Nephron (organoid): ENCODE results near the gene SYNPO2.

ENCODE experiments used
- H3K27ac Mint-ChIP-seq, 3 experiments: 2 replicates each; pipeline ENCODE4 v1.8.0; 2020; ENCODE audit warnings: mixed read lengths in 3 of 3, mild to moderate bottlenecking in 2 of 3, moderate library complexity in 1 of 3
- H3K27me3 Mint-ChIP-seq: 2 replicates; pipeline ENCODE4 v1.8.0; 2021; ENCODE audit warnings: low read depth, mild to moderate bottlenecking, moderate library complexity, mixed read lengths
- H3K36me3 Mint-ChIP-seq: 2 replicates; pipeline ENCODE4 v1.8.0; 2020; ENCODE audit warnings: low read depth, mixed read lengths
- H3K4me1 Mint-ChIP-seq: 2 replicates; pipeline ENCODE4 v1.8.0; 2020; ENCODE audit warnings: mixed read lengths
- H3K4me3 Mint-ChIP-seq, 3 experiments: 2 replicates each; pipeline ENCODE4 v1.8.0; 2020; ENCODE audit warnings: mild to moderate bottlenecking in 3 of 3, mixed read lengths in 3 of 3, moderate library complexity in 2 of 3
- H3K9me3 Mint-ChIP-seq: 2 replicates; pipeline ENCODE4 v1.8.0; 2020; ENCODE audit warnings: mixed read lengths
- TF ChIP-seq, protein P1 (sequence below), 3 experiments: fragments of 200-600 bp; sonication (generic); IDR thresholded peaks; one replicate each; pipeline ENCODE4 v1.5.0; 2021; ENCODE audit warnings: antibody characterized with exemption in 3 of 3; ENCODE audit not compliant: unreplicated experiment in 3 of 3

SYNPO2 gene

DNA sequence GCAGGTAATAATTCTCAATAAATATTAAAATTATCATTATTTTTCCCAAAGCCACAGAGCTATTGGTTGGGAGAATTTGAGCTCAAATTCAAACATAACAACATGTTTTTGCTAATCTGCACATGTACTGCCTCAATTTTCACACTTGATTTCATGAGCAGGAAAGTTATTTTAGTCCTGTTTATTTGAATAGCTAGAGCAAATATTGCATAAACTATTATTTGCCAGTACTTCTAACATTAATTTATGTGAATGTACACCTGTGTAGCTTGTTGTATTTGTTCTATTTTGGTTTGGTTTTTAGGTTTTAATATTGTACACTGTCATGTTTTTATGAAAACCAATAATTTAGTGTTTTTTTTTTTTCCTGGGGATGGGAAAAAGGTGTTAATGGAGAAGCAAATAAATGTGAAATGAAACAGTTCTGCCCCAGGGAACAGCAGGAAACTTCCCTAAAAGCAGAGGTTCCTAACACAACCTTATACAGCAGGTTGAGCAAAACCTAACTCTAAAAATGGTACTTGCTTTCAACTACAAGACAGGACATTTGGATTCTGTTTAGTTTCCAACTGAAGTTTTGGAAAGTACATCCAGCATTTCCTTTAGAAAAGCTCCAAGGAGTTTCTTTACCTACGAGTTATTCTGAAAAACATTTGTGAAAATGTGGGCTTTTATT is 99.4 kb downstream of the SYNPO2 start:
- TF ChIP-seq, protein P1, sequence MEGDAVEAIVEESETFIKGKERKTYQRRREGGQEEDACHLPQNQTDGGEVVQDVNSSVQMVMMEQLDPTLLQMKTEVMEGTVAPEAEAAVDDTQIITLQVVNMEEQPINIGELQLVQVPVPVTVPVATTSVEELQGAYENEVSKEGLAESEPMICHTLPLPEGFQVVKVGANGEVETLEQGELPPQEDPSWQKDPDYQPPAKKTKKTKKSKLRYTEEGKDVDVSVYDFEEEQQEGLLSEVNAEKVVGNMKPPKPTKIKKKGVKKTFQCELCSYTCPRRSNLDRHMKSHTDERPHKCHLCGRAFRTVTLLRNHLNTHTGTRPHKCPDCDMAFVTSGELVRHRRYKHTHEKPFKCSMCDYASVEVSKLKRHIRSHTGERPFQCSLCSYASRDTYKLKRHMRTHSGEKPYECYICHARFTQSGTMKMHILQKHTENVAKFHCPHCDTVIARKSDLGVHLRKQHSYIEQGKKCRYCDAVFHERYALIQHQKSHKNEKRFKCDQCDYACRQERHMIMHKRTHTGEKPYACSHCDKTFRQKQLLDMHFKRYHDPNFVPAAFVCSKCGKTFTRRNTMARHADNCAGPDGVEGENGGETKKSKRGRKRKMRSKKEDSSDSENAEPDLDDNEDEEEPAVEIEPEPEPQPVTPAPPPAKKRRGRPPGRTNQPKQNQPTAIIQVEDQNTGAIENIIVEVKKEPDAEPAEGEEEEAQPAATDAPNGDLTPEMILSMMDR (IDR thresholded peaks at IDR 0.05; ENCODE audit: unreplicated experiment in 3 of 3): no peak
- Mint-ChIP-seq H3K27ac (no peak overlapping the region), H3K36me3 (no peaks in the 10 kb centered on the region), H3K27me3 (no peaks in the 10 kb centered on the region), H3K9me3 (no peaks in the 10 kb centered on the region), H3K4me3 (no peak overlapping the region), H3K4me1 (peaks cover 12% of the 10 kb centered on the region)

DNA sequence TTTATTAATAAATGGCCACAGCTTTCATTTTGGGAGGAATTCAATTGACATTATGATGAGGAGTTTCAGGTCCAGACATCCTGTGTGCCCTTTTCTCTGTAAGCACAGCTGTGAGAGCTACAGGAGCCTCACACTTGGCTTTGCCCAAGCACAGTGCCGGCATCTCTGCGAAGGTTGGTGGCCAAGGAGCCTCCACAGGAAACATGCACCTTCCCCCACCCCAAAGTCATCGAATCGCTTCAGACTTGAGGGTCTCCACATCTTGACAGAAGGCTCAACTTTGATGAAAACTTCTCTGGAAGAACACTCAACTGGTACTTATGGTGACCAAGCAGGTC is 100.0 kb downstream of the SYNPO2 start:
- Mint-ChIP-seq H3K4me3 (no peak overlapping the region), H3K27ac (no peak overlapping the region), H3K27me3 (no peaks in the 10 kb centered on the region), H3K9me3 (no peaks in the 10 kb centered on the region), H3K36me3 (no peaks in the 10 kb centered on the region), H3K4me1 (peaks cover 7% of the 10 kb centered on the region)
- TF ChIP-seq, protein P1 (IDR thresholded peaks at IDR 0.05; ENCODE audit: unreplicated experiment in 3 of 3): no peak

DNA sequence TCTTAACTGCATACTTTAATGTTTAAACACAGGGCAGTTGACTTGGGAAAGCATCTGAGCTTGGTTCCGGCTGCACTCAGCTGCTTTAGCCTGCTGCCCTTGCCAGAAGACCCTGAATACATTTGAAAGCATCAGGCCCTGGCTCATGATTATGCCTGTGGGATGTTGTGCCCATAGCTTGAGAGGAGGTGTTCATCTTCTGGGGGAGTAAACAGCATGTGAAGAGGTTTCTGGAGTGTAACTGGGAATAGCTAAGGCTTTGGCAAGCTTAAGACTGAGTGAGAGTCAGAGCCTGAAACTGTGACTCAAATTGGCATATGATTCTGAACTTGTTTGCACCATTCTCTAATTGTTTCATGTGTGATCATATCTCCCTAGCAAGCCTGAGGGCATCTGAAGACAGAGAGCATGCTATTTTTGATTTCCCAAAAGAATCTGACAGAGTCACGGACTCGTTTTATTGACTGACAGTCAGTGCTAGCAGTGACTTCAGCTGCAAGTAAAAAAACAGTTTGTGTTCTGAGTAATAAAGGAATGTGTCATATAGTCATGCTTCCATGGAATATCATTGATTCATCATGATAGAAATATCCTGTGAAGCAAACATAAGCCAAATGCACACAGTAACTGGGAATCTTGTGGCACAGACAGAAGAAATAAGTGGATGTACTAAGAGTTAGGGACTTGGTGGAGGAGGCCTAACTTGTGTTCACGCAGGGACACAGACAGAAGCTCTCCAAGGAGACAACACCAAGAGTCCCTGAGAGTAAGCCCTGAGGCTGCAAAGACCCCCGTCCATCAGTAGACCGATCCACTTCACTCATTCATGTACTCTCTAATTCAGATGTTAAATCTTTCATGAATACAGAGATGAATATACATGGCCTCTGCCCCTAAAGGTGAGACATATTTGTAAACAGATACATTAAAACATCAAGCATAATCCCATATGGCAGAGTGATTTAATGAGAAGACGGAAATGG is 100.7 kb downstream of the SYNPO2 start:
- H3K36me3 Mint-ChIP-seq: no peaks in the 10 kb centered on the region
- H3K4me1 Mint-ChIP-seq: peaks cover 9% of the 10 kb centered on the region

DNA sequence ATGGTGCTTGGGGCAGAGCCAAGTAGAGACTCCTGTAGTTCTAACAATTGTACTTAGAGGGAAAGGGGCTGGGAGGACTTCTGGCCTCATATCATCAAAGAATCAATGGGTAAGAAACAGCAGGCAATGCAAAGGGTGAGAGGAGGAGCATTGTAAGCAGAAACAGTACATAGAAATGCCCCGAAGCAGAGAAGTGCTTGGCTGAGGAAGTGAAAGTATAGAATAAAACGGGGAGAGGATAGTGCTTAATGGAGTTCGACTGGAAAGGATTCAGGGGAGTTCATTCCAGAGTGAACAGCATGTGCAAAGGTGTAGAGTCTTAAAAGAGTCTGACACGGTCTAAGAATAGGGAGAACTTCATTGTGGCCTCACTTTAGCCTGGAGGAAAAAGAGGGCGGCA is 103.0 kb downstream of the SYNPO2 start:
- no peaks in the 10 kb centered on the region for H3K27me3 Mint-ChIP-seq
- H3K36me3 Mint-ChIP-seq: no peaks in the 10 kb centered on the region
- H3K4me3 Mint-ChIP-seq: no peak overlapping the region
- no peaks in the 10 kb centered on the region for H3K9me3 Mint-ChIP-seq
- TF ChIP-seq, protein P1 (IDR thresholded peaks at IDR 0.05; ENCODE audit: unreplicated experiment in 3 of 3): no peak
- no peak overlapping the region for H3K27ac Mint-ChIP-seq
- H3K4me1 Mint-ChIP-seq: peaks cover 5% of the 10 kb centered on the region

More for the DNA sequence above, 100.7 kb downstream of the SYNPO2 start:
- Mint-ChIP-seq H3K27ac (no peak overlapping the region), H3K4me3 (no peak overlapping the region), H3K9me3 (no peaks in the 10 kb centered on the region), H3K27me3 (no peaks in the 10 kb centered on the region)
- TF ChIP-seq, protein P1 (IDR thresholded peaks at IDR 0.05; ENCODE audit: unreplicated experiment in 3 of 3): no peak

DNA sequence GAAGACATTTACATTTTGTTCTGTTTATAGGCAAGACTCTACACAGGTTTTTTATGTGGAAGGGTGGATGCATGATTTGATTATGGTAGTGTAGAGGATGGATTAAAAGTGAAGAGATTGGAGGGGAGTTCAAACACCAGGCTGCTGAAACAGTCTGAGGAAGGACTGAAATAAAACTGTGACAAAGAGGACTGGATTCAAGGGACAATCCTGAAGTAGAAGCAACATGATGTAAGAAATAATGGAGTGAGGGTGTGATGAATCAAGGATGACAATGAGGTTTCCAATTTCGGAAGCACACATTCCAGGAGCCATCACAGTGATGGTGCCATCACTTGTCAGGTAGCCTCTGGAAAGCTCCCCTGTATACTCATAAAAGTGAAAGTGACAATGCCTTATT is 103.5 kb downstream of the SYNPO2 start:
- H3K27me3 Mint-ChIP-seq: no peaks in the 10 kb centered on the region
- H3K9me3 Mint-ChIP-seq: no peaks in the 10 kb centered on the region
- TF ChIP-seq, protein P1 (IDR thresholded peaks at IDR 0.05; ENCODE audit: unreplicated experiment in 3 of 3): no peak
- no peak overlapping the region for H3K27ac Mint-ChIP-seq
- H3K4me3 Mint-ChIP-seq: no peak overlapping the region
- H3K36me3 Mint-ChIP-seq: no peaks in the 10 kb centered on the region
- H3K4me1 Mint-ChIP-seq: peaks cover 5% of the 10 kb centered on the region
